Measurements from ENCODE around the gene FKBP8.
A peak's percentile ranks its signal among the peaks of the same experiment; 100 is the strongest.

Gene FKBP8

GRCh38 chr19:18517606-18518005 lies 25.8 kb downstream of the FKBP8 start:
- Histone ChIP-seq H3K56ac (ENCODE audit: low read length) (no peak overlapping the region), H3K4me2 (ENCODE audit: low read length) (no peak overlapping the region), H3K36me3 (ENCODE audit: control insufficient read depth, insufficient read depth, low read length) (no peaks in the 10 kb centered on the region), H4K8ac (ENCODE audit: low read depth, low read length) (no peak overlapping the region), H2BK120ac (ENCODE audit: low read depth, low read length) (no peak overlapping the region), H2BK15ac (replicated peaks; ENCODE audit: low read depth) (no peak overlapping the region), H3K18ac (ENCODE audit: low read length) (no peak overlapping the region), H3K23ac (ENCODE audit: low read length) (no peak overlapping the region), H2BK5ac (ENCODE audit: low read length) (no peak overlapping the region), H3K9ac (ENCODE audit: low read length) (no peak overlapping the region), H3K4me3 (ENCODE audit: low read length) (no peak overlapping the region), H3K4me1 (ENCODE audit: control insufficient read depth, low read depth, low read length) (peaks cover 3% of the 10 kb centered on the region), H3K4ac (ENCODE audit: low read depth, low read length) (no peak overlapping the region), H2AK5ac (ENCODE audit: low read length) (no peak overlapping the region), H3K27me3 (ENCODE audit: insufficient read depth, low read length, poor library complexity) (no peaks in the 10 kb centered on the region), H4K5ac (ENCODE audit: low read length) (no peak overlapping the region), H3K79me1 (ENCODE audit: low read length) (peaks cover 31% of the 10 kb centered on the region), H3K79me2 (ENCODE audit: control insufficient read depth, insufficient read depth, low read length) (peaks cover 50% of the 10 kb centered on the region), H3K27ac (ENCODE audit: low read depth, low read length) (no peak overlapping the region)
- no CpG with 5 or more reads among the region's 4 CpGs for WGBS (ENCODE audit: extremely low coverage, insufficient coverage, low lambda C conversion rate)
- no peak for DNase-seq

- Histone ChIP-seq H3K4me2 (ENCODE audit: low read length) (no peak overlapping the region), H3K27me3 (ENCODE audit: insufficient read depth, low read length, poor library complexity) (no peaks in the 10 kb centered on the region), H3K4ac (ENCODE audit: low read depth, low read length) (no peak overlapping the region), H2BK5ac (ENCODE audit: low read length) (no peak overlapping the region), H2BK120ac (ENCODE audit: low read depth, low read length) (no peak overlapping the region), H2BK15ac (replicated peaks; ENCODE audit: low read depth) (no peak overlapping the region), H3K18ac (ENCODE audit: low read length) (no peak overlapping the region), H3K56ac (ENCODE audit: low read length) (no peak overlapping the region), H3K27ac (ENCODE audit: low read depth, low read length) (no peak overlapping the region), H3K79me2 (ENCODE audit: control insufficient read depth, insufficient read depth, low read length) (peaks cover 49% of the 10 kb centered on the region), H3K36me3 (ENCODE audit: control insufficient read depth, insufficient read depth, low read length) (no peaks in the 10 kb centered on the region), H3K9ac (ENCODE audit: low read length) (no peak overlapping the region), H3K4me3 (ENCODE audit: low read length) (no peak overlapping the region), H4K8ac (ENCODE audit: low read depth, low read length) (no peak overlapping the region), H3K4me1 (ENCODE audit: control insufficient read depth, low read depth, low read length) (peaks cover 3% of the 10 kb centered on the region), H3K79me1 (ENCODE audit: low read length) (peaks cover 32% of the 10 kb centered on the region), H3K23ac (ENCODE audit: low read length) (no peak overlapping the region), H2AK5ac (ENCODE audit: low read length) (no peak overlapping the region), H4K5ac (ENCODE audit: low read length) (no peak overlapping the region)
- WGBS (ENCODE audit: extremely low coverage, insufficient coverage, low lambda C conversion rate): no CpG with 5 or more reads among the region's 5 CpGs
- DNase-seq: no peak
Observed at GRCh38 chr19:18515959-18516358, 27.4 kb downstream of the FKBP8 start.

GRCh38 chr19:18514800-18515682 lies 28.3 kb downstream of the FKBP8 start:
- Histone ChIP-seq H3K4ac (ENCODE audit: low read depth, low read length) (no peak overlapping the region), H3K79me2 (ENCODE audit: control insufficient read depth, insufficient read depth, low read length) (peaks cover 51% of the 10 kb centered on the region), H2BK5ac (ENCODE audit: low read length) (no peak overlapping the region), H2AK5ac (ENCODE audit: low read length) (no peak overlapping the region), H3K23ac (ENCODE audit: low read length) (peak overlapping the region; percentile 6), H3K18ac (ENCODE audit: low read length) (no peak overlapping the region), H4K5ac (ENCODE audit: low read length) (no peak overlapping the region), H3K4me3 (ENCODE audit: low read length) (no peak overlapping the region), H3K36me3 (ENCODE audit: control insufficient read depth, insufficient read depth, low read length) (no peaks in the 10 kb centered on the region), H3K56ac (ENCODE audit: low read length) (peak overlapping the region; percentile 42), H3K79me1 (ENCODE audit: low read length) (peaks cover 35% of the 10 kb centered on the region), H3K4me1 (ENCODE audit: control insufficient read depth, low read depth, low read length) (peaks cover 2% of the 10 kb centered on the region), H3K4me2 (ENCODE audit: low read length) (no peak overlapping the region), H4K8ac (ENCODE audit: low read depth, low read length) (no peak overlapping the region), H2BK120ac (ENCODE audit: low read depth, low read length) (no peak overlapping the region), H3K27ac (ENCODE audit: low read depth, low read length) (no peak overlapping the region), H3K27me3 (ENCODE audit: insufficient read depth, low read length, poor library complexity) (no peaks in the 10 kb centered on the region), H2BK15ac (replicated peaks; ENCODE audit: low read depth) (no peak overlapping the region), H3K9ac (ENCODE audit: low read length) (no peak overlapping the region)
- no CpG with 5 or more reads among the region's 17 CpGs for WGBS (ENCODE audit: extremely low coverage, insufficient coverage, low lambda C conversion rate)
- DNase-seq: peak; percentile 81

GRCh38 chr19:18513868-18514267 lies 29.5 kb downstream of the FKBP8 start:
- H3K56ac ChIP-seq (ENCODE audit: low read length): no peak overlapping the region
- H4K5ac ChIP-seq (ENCODE audit: low read length): no peak overlapping the region
- no peak overlapping the region for H2BK120ac ChIP-seq (ENCODE audit: low read depth, low read length)
- no peak overlapping the region for H3K4ac ChIP-seq (ENCODE audit: low read depth, low read length)
- H2BK15ac ChIP-seq (replicated peaks; ENCODE audit: low read depth): no peak overlapping the region
- H3K4me2 ChIP-seq (ENCODE audit: low read length): no peak overlapping the region
- WGBS (ENCODE audit: extremely low coverage, insufficient coverage, low lambda C conversion rate): no CpG with 5 or more reads among the region's 11 CpGs
- no peak overlapping the region for H3K27ac ChIP-seq (ENCODE audit: low read depth, low read length)
- H3K27me3 ChIP-seq (ENCODE audit: insufficient read depth, low read length, poor library complexity): no peaks in the 10 kb centered on the region
- H2BK5ac ChIP-seq (ENCODE audit: low read length): no peak overlapping the region
- no peak overlapping the region for H3K18ac ChIP-seq (ENCODE audit: low read length)
- H3K4me3 ChIP-seq (ENCODE audit: low read length): no peak overlapping the region
- no peak overlapping the region for H2AK5ac ChIP-seq (ENCODE audit: low read length)
- no peak for DNase-seq
- no peak overlapping the region for H3K9ac ChIP-seq (ENCODE audit: low read length)
- H3K23ac ChIP-seq (ENCODE audit: low read length): no peak overlapping the region
- no peak overlapping the region for H4K8ac ChIP-seq (ENCODE audit: low read depth, low read length)
- H3K79me2 ChIP-seq (ENCODE audit: control insufficient read depth, insufficient read depth, low read length): peaks cover 50% of the 10 kb centered on the region
- H3K36me3 ChIP-seq (ENCODE audit: control insufficient read depth, insufficient read depth, low read length): no peaks in the 10 kb centered on the region
- H3K4me1 ChIP-seq (ENCODE audit: control insufficient read depth, low read depth, low read length): no peaks in the 10 kb centered on the region
- peaks cover 33% of the 10 kb centered on the region for H3K79me1 ChIP-seq (ENCODE audit: low read length)

GRCh38 chr19:18510216-18510615 lies 33.2 kb downstream of the FKBP8 start:
- peaks cover 52% of the 10 kb centered on the region for H3K79me2 ChIP-seq (ENCODE audit: control insufficient read depth, insufficient read depth, low read length)
- no peak overlapping the region for H3K23ac ChIP-seq (ENCODE audit: low read length)
- no peak overlapping the region for H2BK120ac ChIP-seq (ENCODE audit: low read depth, low read length)
- H3K36me3 ChIP-seq (ENCODE audit: control insufficient read depth, insufficient read depth, low read length): no peaks in the 10 kb centered on the region
- H3K9ac ChIP-seq (ENCODE audit: low read length): no peak overlapping the region
- no peak overlapping the region for H2BK15ac ChIP-seq (replicated peaks; ENCODE audit: low read depth)
- no peaks in the 10 kb centered on the region for H3K27me3 ChIP-seq (ENCODE audit: insufficient read depth, low read length, poor library complexity)
- no peak overlapping the region for H4K5ac ChIP-seq (ENCODE audit: low read length)
- no peak overlapping the region for H2BK5ac ChIP-seq (ENCODE audit: low read length)
- no peak overlapping the region for H3K4ac ChIP-seq (ENCODE audit: low read depth, low read length)
- no peak overlapping the region for H3K18ac ChIP-seq (ENCODE audit: low read length)
- H2AK5ac ChIP-seq (ENCODE audit: low read length): no peak overlapping the region
- WGBS (ENCODE audit: extremely low coverage, insufficient coverage, low lambda C conversion rate): no CpG with 5 or more reads among the region's 8 CpGs
- H3K4me2 ChIP-seq (ENCODE audit: low read length): no peak overlapping the region
- H3K4me1 ChIP-seq (ENCODE audit: control insufficient read depth, low read depth, low read length): no peaks in the 10 kb centered on the region
- DNase-seq: no peak
- no peak overlapping the region for H3K4me3 ChIP-seq (ENCODE audit: low read length)
- H3K79me1 ChIP-seq (ENCODE audit: low read length): peaks cover 35% of the 10 kb centered on the region
- no peak overlapping the region for H3K56ac ChIP-seq (ENCODE audit: low read length)
- H3K27ac ChIP-seq (ENCODE audit: low read depth, low read length): no peak overlapping the region
- H4K8ac ChIP-seq (ENCODE audit: low read depth, low read length): no peak overlapping the region

GRCh38 chr19:18508585-18508984 lies 34.8 kb downstream of the FKBP8 start:
- no peak overlapping the region for H3K23ac ChIP-seq (ENCODE audit: low read length)
- H3K9ac ChIP-seq (ENCODE audit: low read length): no peak overlapping the region
- peaks cover 52% of the 10 kb centered on the region for H3K79me2 ChIP-seq (ENCODE audit: control insufficient read depth, insufficient read depth, low read length)
- H3K4me2 ChIP-seq (ENCODE audit: low read length): no peak overlapping the region
- no peak overlapping the region for H4K5ac ChIP-seq (ENCODE audit: low read length)
- H3K27ac ChIP-seq (ENCODE audit: low read depth, low read length): no peak overlapping the region
- no peaks in the 10 kb centered on the region for H3K4me1 ChIP-seq (ENCODE audit: control insufficient read depth, low read depth, low read length)
- WGBS (ENCODE audit: extremely low coverage, insufficient coverage, low lambda C conversion rate): no CpG with 5 or more reads among the region's 7 CpGs
- H3K18ac ChIP-seq (ENCODE audit: low read length): no peak overlapping the region
- no peak overlapping the region for H3K4me3 ChIP-seq (ENCODE audit: low read length)
- no peak overlapping the region for H3K4ac ChIP-seq (ENCODE audit: low read depth, low read length)
- H4K8ac ChIP-seq (ENCODE audit: low read depth, low read length): no peak overlapping the region
- no peak overlapping the region for H2BK15ac ChIP-seq (replicated peaks; ENCODE audit: low read depth)
- no peak overlapping the region for H2AK5ac ChIP-seq (ENCODE audit: low read length)
- no peak for DNase-seq
- H3K79me1 ChIP-seq (ENCODE audit: low read length): peaks cover 35% of the 10 kb centered on the region
- no peaks in the 10 kb centered on the region for H3K36me3 ChIP-seq (ENCODE audit: control insufficient read depth, insufficient read depth, low read length)
- no peak overlapping the region for H2BK5ac ChIP-seq (ENCODE audit: low read length)
- no peak overlapping the region for H2BK120ac ChIP-seq (ENCODE audit: low read depth, low read length)
- no peaks in the 10 kb centered on the region for H3K27me3 ChIP-seq (ENCODE audit: insufficient read depth, low read length, poor library complexity)
- H3K56ac ChIP-seq (ENCODE audit: low read length): no peak overlapping the region

All from mesendoderm (in vitro differentiated cells).